Astrocyte (in vitro differentiated cells and primary cell): Measurements from ENCODE around the gene BMAL1.

Source experiments
- CTCF ChIP-seq: IDR thresholded peaks from 2 replicates; pipeline ENCODE4 v1.5.1; 2011; ENCODE audit warnings: low read depth, mild to moderate bottlenecking, inconsistent platforms, low read length, moderate library complexity; ENCODE audit not compliant: insufficient read depth
- EZH2 ChIP-seq: IDR thresholded peaks from 2 replicates; pipeline ENCODE4 v1.6.1; 2012; ENCODE audit warnings: mild to moderate bottlenecking, low read length, inconsistent platforms; ENCODE audit not compliant: insufficient read depth

- no peak for TF ChIP-seq CTCF
- no peak for TF ChIP-seq EZH2
Measured at GRCh38 chr11:13364388-13364787, 86.8 kb downstream of the BMAL1 start.
